Stimulated activated CD8-positive, alpha-beta memory T cell treated with anti-CD3 and anti-CD28 coated beads, Interleukin-7, amount 100 ng/mL, for 24 hours (primary cell): ENCODE data around the gene EEF1A2.

ENCODE experiments used
- DNase-seq: peaks from one replicate; pipeline ENCODE4 v3.0.0-alpha.2; 2020; ENCODE audit warnings: low read depth

EEF1A2 gene

GRCh38 chr20:63469713-63470101 lies 29.2 kb downstream of the EEF1A2 start:
- DNase-seq: no peak

- DNase-seq: no peak
Measured at GRCh38 chr20:63469019-63469712, 29.7 kb downstream of the EEF1A2 start.

GRCh38 chr20:63468421-63468820 lies 30.5 kb downstream of the EEF1A2 start:
- DNase-seq: no peak

- no peak for DNase-seq
Measured at GRCh38 chr20:63467294-63468083, 31.4 kb downstream of the EEF1A2 start.

- DNase-seq: no peak
Measured at GRCh38 chr20:63466861-63467260, 32.0 kb downstream of the EEF1A2 start.

GRCh38 chr20:63466250-63466825 lies 32.5 kb downstream of the EEF1A2 start:
- no peak for DNase-seq

GRCh38 chr20:63465380-63466249 lies 33.3 kb downstream of the EEF1A2 start:
- no peak for DNase-seq

GRCh38 chr20:63464289-63464635 lies 34.6 kb downstream of the EEF1A2 start:
- no peak for DNase-seq

GRCh38 chr20:63463400-63464288 lies 35.2 kb downstream of the EEF1A2 start:
- no peak for DNase-seq

- DNase-seq: no peak
Measured at GRCh38 chr20:63462244-63462643, 36.6 kb downstream of the EEF1A2 start.

GRCh38 chr20:63461104-63461763 lies 37.6 kb downstream of the EEF1A2 start:
- DNase-seq: no peak

GRCh38 chr20:63459070-63459380 lies 39.9 kb downstream of the EEF1A2 start:
- no peak for DNase-seq

GRCh38 chr20:63458170-63459069 lies 40.5 kb downstream of the EEF1A2 start:
- no peak for DNase-seq

GRCh38 chr20:63457737-63458136 lies 41.1 kb downstream of the EEF1A2 start:
- DNase-seq: no peak

- DNase-seq: no peak
Measured at GRCh38 chr20:63456429-63457284, 42.2 kb downstream of the EEF1A2 start.

- DNase-seq: no peak
Measured at GRCh38 chr20:63455568-63455859, 43.4 kb downstream of the EEF1A2 start.

GRCh38 chr20:63454731-63455567 lies 43.9 kb downstream of the EEF1A2 start:
- no peak for DNase-seq

GRCh38 chr20:63452821-63453523 lies 45.9 kb downstream of the EEF1A2 start:
- no peak for DNase-seq
